BJ (cell line): ENCODE data around the gene PDE4C. TPM values are rescaled to one million over a fixed set of nuclear protein-coding genes. Genes with fewer than 3 reads are reported as not detected.

ENCODE experiments used
- CTCF ChIA-PET: fragments of 350-600 bp; formaldehyde crosslinking; extraction: SDS; loops from one replicate; lab custom pipeline; 2021; ENCODE audit warnings: antibody characterized with exemption, inconsistent platforms; lab: Yijun Ruan, JAX
- POLR2A ChIA-PET: fragments of 300-600 bp; sonication (Branson Sonifier 250); formaldehyde crosslinking; extraction: SDS; loops from one replicate; lab custom pipeline; 2021; ENCODE audit warnings: antibody characterized with exemption; lab: Charles Lee
- DNase-seq: peaks from one replicate; pipeline ENCODE4 v3.0.0-alpha.2; 2011; ENCODE audit warnings: low read depth
- H3K27me3 ChIP-seq: 2 replicates; pipeline ENCODE4 v1.6.0; 2011; ENCODE audit warnings: low read length; ENCODE audit not compliant: control insufficient read depth, insufficient read depth
- H3K36me3 ChIP-seq: 2 replicates; pipeline ENCODE4 v1.5.1; 2011; ENCODE audit warnings: low read length; ENCODE audit not compliant: control insufficient read depth, insufficient read depth
- H3K4me3 ChIP-seq: 2 replicates; pipeline ENCODE4 v1.5.1; 2011; ENCODE audit warnings: low read depth, mild to moderate bottlenecking, control low read depth, low read length
- CTCF ChIP-seq: IDR thresholded peaks from 2 replicates; pipeline ENCODE4 v1.5.1; 2011; ENCODE audit warnings: low read depth, mild to moderate bottlenecking, control low read depth, inconsistent platforms, low read length, moderate library complexity; ENCODE audit not compliant: insufficient read depth
- polyA plus RNA-seq: library from polyadenylated mRNA; depleted of rRNA; stranded (reverse); fragments of >200 nt; gene quantifications from 2 replicates; pipeline ENCODE4 v1.2.3, GENCODE V29; 2011; rRNA removed

Gene PDE4C
- polyA plus RNA-seq, 1 experiment, result 0.06 TPM

GRCh38 chr19:18176367-18177310 is 49.6 kb downstream of the PDE4C start:
- H3K27me3 ChIP-seq, result no peaks in the 10 kb centered on the region
- ChIA-PET POLR2A (no interaction called here), CTCF (interaction anchor here (0.9 to 1.6 kb wide), 4 partner anchors 9 to 75 kb away, joined by 3 to 6 read pairs (median 4); no protein-coding TSS in a partner anchor)
- DNase-seq, result no peak
- TF ChIP-seq CTCF, result no peak
- H3K36me3 ChIP-seq, result no peaks in the 10 kb centered on the region
- H3K4me3 ChIP-seq, result no peak overlapping the region

GRCh38 chr19:18174983-18175382 is 51.3 kb downstream of the PDE4C start:
- Histone ChIP-seq H3K36me3 (no peaks in the 10 kb centered on the region), H3K27me3 (no peaks in the 10 kb centered on the region), H3K4me3 (no peak overlapping the region)
- no peak for DNase-seq
- CTCF ChIA-PET, result no interaction called here
- POLR2A ChIA-PET, result no interaction called here
- no peak for TF ChIP-seq CTCF

Other genes starting within 250 kb of the PDE4C start
- gene ARRDC2, start 218.3 kb downstream of the PDE4C start, polyA plus RNA-seq, result 4.5 and 6.0 TPM in 2 replicates
- gene IL12RB1, start 139.5 kb downstream of the PDE4C start, polyA plus RNA-seq, result 0.10 and 0.13 TPM in 2 replicates
- gene MAST3, start 128.7 kb downstream of the PDE4C start, polyA plus RNA-seq, result 1.9 and 2.8 TPM in 2 replicates
- gene PIK3R2, start 73.3 kb downstream of the PDE4C start, polyA plus RNA-seq, result 9.4 and 17.4 TPM in 2 replicates
- 11.1 and 14.5 TPM in 2 replicates for gene IFI30, start 52.6 kb downstream of the PDE4C start, polyA plus RNA-seq
- 13.3 and 25.0 TPM in 2 replicates for gene MPV17L2, start 33.2 kb downstream of the PDE4C start, polyA plus RNA-seq
- 1.4 and 2.0 TPM in 2 replicates for gene RAB3A, start 22.4 kb downstream of the PDE4C start, polyA plus RNA-seq
- gene IQCN, start 48.0 kb upstream of the PDE4C start, polyA plus RNA-seq, result 0.82 and 1.5 TPM in 2 replicates
- gene JUND, start 55.2 kb upstream of the PDE4C start, polyA plus RNA-seq, result 92.0 and 124 TPM in 2 replicates
- 94.7 and 99.8 TPM in 2 replicates for gene LSM4, start 96.6 kb upstream of the PDE4C start, polyA plus RNA-seq
- gene PGPEP1, start 114.2 kb upstream of the PDE4C start, polyA plus RNA-seq, result 30.7 and 32.2 TPM in 2 replicates
- gene GDF15, start 159.7 kb upstream of the PDE4C start, polyA plus RNA-seq, result 19.0 and 30.8 TPM in 2 replicates
- gene LRRC25, start 171.2 kb upstream of the PDE4C start, polyA plus RNA-seq, result 0.06 TPM in 1 of 2 replicates, not detected in the other
- 16.3 and 24.1 TPM in 2 replicates for gene SSBP4, start 193.0 kb upstream of the PDE4C start, polyA plus RNA-seq
- 13.5 and 27.0 TPM in 2 replicates for gene ISYNA1, start 211.7 kb upstream of the PDE4C start, polyA plus RNA-seq